AG04450 (cell line): Measurements from ENCODE around the gene STAG2. TPM values are rescaled to one million over a fixed set of nuclear protein-coding genes. Genes with fewer than 3 reads are reported as not detected.

Source experiments
- CTCF ChIA-PET: fragments of 300-600, 350-600 bp; formaldehyde crosslinking; extraction: SDS; loops from one replicate; lab custom pipeline; 2022; ENCODE audit warnings: antibody characterized with exemption, inconsistent platforms; lab: Charles Lee
- POLR2A ChIA-PET: fragments of 350-600 bp; formaldehyde crosslinking; extraction: SDS; loops from one replicate; lab custom pipeline; 2021; ENCODE audit warnings: antibody characterized with exemption, inconsistent platforms; lab: Yijun Ruan, JAX
- DNase-seq: peaks from one replicate; pipeline ENCODE4 v3.0.0-alpha.2; 2011; ENCODE audit warnings: low read depth, low spot score
- H3K27ac ChIP-seq: one replicate; pipeline ENCODE4 v1.5.1; 2012; ENCODE audit warnings: low read depth, low read length, control low read depth
- H3K27me3 ChIP-seq: one replicate; pipeline ENCODE4 v1.6.0; 2012; ENCODE audit warnings: low read length; ENCODE audit not compliant: control insufficient read depth, insufficient read depth
- H3K4me3 ChIP-seq: 2 replicates; pipeline ENCODE4 v1.5.1; 2011; ENCODE audit warnings: mild to moderate bottlenecking, low read depth, low read length, control low read depth
- H3K9me3 ChIP-seq: 2 replicates; pipeline ENCODE4 v1.5.1; 2012; ENCODE audit warnings: low read length; ENCODE audit not compliant: control insufficient read depth, insufficient read depth
- CTCF ChIP-seq: IDR thresholded peaks from 2 replicates; pipeline ENCODE4 v1.5.1; 2011; ENCODE audit warnings: low read depth, low read length, control low read depth, inconsistent platforms
- polyA plus RNA-seq: library from polyadenylated mRNA; depleted of rRNA; stranded (reverse); fragments of >200 nt; gene quantifications from 2 replicates; pipeline ENCODE4 v1.2.3, GENCODE V29; 2011

STAG2 gene
- polyA plus RNA-seq, 1 experiment, result 56.2 TPM

DNA sequence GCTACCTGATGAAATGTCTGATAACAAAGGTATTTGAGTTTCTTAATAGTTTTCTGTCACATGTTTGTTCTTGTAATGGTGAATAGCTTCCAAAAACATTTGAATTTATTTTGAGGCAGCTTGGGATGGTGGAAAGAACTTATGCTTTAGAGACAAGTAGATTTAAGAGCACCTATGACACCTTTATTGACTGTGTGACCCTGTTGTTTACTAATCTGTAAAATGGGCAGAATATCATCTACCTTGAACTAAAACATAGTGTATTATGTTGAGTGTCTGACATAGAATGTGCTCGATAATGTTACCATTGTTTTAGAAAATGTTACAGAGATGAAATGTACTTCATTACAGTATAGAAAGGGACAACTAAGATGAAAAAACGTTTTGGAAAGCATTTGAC lies 24.9 kb downstream of the STAG2 start:
- H3K27me3 ChIP-seq, result no peaks in the 10 kb centered on the region
- H3K9me3 ChIP-seq, result no peaks in the 10 kb centered on the region
- no peak for TF ChIP-seq CTCF
- H3K4me3 ChIP-seq, result no peak overlapping the region
- CTCF ChIA-PET, result interaction anchor here (1.5 kb wide), 1 partner anchor 153 kb away, joined by 5 read pairs; no protein-coding TSS in a partner anchor
- H3K27ac ChIP-seq, result no peak overlapping the region
- POLR2A ChIA-PET, result no interaction called here
- DNase-seq, result no peak

DNA sequence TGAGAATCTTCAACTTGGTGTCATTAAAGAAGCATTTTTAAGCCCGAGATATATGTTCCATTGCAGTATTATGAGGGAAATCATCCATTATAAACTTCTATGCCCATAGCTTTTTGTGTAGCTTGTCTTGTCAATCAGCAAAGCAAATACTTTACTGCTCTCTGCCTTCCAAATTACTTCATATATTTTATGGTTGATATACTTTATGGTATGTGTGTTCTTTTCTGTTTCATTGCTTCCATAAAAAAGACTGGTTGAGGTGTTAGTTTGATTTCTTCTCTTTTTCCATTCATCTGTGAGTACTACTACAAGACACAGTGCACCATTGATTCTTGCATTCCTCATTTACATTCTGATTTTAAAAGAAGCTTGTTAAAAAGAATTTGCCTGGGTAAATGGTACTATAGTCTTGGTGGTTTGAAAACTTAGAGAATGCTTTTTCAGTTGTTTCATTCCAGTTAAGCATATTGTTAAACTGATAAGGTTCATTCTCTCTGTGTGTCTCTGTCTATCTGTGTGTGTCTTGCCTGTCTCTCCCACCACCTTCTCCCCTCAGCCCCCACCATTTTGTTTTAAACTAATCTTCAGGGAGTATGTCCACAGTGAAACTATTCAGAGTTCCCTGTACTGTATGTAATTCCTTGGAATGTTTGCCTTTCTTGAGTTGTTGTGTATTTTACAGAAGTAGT lies 27.1 kb downstream of the STAG2 start:
- CTCF ChIA-PET, result no interaction called here
- DNase-seq, result no peak
- TF ChIP-seq CTCF, result no peak
- Histone ChIP-seq H3K27me3 (no peaks in the 10 kb centered on the region), H3K4me3 (no peak overlapping the region), H3K27ac (no peak overlapping the region), H3K9me3 (no peaks in the 10 kb centered on the region)
- POLR2A ChIA-PET, result no interaction called here

DNA sequence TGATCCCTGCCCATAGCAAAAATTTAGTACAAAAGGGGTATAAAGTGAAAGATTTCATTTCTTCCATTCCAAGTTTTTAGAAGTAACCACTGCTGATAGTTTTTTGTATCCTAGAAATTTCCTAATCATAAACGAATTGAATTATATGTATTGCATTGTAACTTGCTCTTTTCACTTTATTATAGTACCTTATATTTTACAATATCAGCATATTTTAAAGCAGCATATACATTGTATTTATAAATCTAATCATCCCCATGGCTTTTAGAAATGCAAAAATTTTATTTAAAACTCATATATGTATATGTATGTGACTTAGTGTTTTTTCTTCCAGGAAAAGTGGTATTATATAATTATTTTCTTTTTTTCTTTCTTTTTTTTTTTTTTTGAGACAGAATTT lies 27.7 kb downstream of the STAG2 start:
- H3K27me3 ChIP-seq, result no peaks in the 10 kb centered on the region
- ChIA-PET CTCF (no interaction called here), POLR2A (no interaction called here)
- H3K27ac ChIP-seq, result no peak overlapping the region
- TF ChIP-seq CTCF, result no peak
- no peak overlapping the region for H3K4me3 ChIP-seq
- no peak for DNase-seq
- no peaks in the 10 kb centered on the region for H3K9me3 ChIP-seq

- no peak for TF ChIP-seq CTCF
- ChIA-PET POLR2A (no interaction called here), CTCF (interaction anchor here (0.9 kb wide), 1 partner anchor 29 kb away, joined by 3 read pairs; no protein-coding TSS in a partner anchor)
- no peak for DNase-seq
- no peak overlapping the region for H3K27ac ChIP-seq
- H3K27me3 ChIP-seq, result no peaks in the 10 kb centered on the region
- H3K9me3 ChIP-seq, result no peaks in the 10 kb centered on the region
- no peak overlapping the region for H3K4me3 ChIP-seq
Observed at GRCh38 chrX:123990169-123990568, 28.7 kb downstream of the STAG2 start.

- Histone ChIP-seq H3K27me3 (no peaks in the 10 kb centered on the region), H3K9me3 (no peaks in the 10 kb centered on the region), H3K4me3 (no peak overlapping the region), H3K27ac (no peak overlapping the region)
- ChIA-PET POLR2A (no interaction called here), CTCF (interaction anchor here (0.9 kb wide), 1 partner anchor 30 kb away, joined by 3 read pairs; no protein-coding TSS in a partner anchor)
- no peak for TF ChIP-seq CTCF
- DNase-seq, result no peak
Observed at GRCh38 chrX:123990602-123991001, 29.1 kb downstream of the STAG2 start.
